ENCODE data around the gene LYG1.
A peak's percentile ranks its signal among the peaks of the same experiment; 100 is the strongest.
"Not testable (repeated sequence)": the region's sequence is repeated elsewhere in the genome, so short reads cannot be mapped to it uniquely, and the experiment has no call there.

Gene LYG1

GRCh38 chr2:99301097-99301496 is at the start of gene LYG1:
Gene LYG1, minus strand, starts transcription at chr2:99301197. Its CDS starts 5,527 bp downstream, at chr2:99295670.
- DNase-seq (ENCODE audit: low read depth); H3K4me3 ChIP-seq (ENCODE audit: low read depth, low read length): not testable (repeated sequence)

- no peak overlapping the region for H3K4me3 ChIP-seq (ENCODE audit: low read depth, low read length)
- no peak for TF ChIP-seq CTCF (IDR thresholded peaks at IDR 0.05; ENCODE audit: insufficient read depth, low read depth, low read length, missing control alignments)
- DNase-seq (ENCODE audit: low read depth): no peak
Observed at GRCh38 chr2:99350194-99350593, 49.2 kb upstream of the LYG1 start.

GRCh38 chr2:99348173-99348572 is 47.2 kb upstream of the LYG1 start:
- no peak overlapping the region for H3K4me3 ChIP-seq (ENCODE audit: low read depth, low read length)
- no peak for TF ChIP-seq CTCF (IDR thresholded peaks at IDR 0.05; ENCODE audit: insufficient read depth, low read depth, low read length, missing control alignments)
- DNase-seq (ENCODE audit: low read depth): peak; percentile 46

GRCh38 chr2:99346218-99346617 is 45.2 kb upstream of the LYG1 start:
- no peak overlapping the region for H3K4me3 ChIP-seq (ENCODE audit: low read depth, low read length)
- TF ChIP-seq CTCF (IDR thresholded peaks at IDR 0.05; ENCODE audit: insufficient read depth, low read depth, low read length, missing control alignments): no peak
- no peak for DNase-seq (ENCODE audit: low read depth)

GRCh38 chr2:99345446-99345845 is 44.4 kb upstream of the LYG1 start:
- not testable (repeated sequence) for DNase-seq (ENCODE audit: low read depth)

GRCh38 chr2:99342536-99342935 is 41.5 kb upstream of the LYG1 start:
- no peak overlapping the region for H3K4me3 ChIP-seq (ENCODE audit: low read depth, low read length)
- DNase-seq (ENCODE audit: low read depth): no peak
- no peak for TF ChIP-seq CTCF (IDR thresholded peaks at IDR 0.05; ENCODE audit: insufficient read depth, low read depth, low read length, missing control alignments)

More at GRCh38 chr2:99345446-99345845, 44.4 kb upstream of the LYG1 start:
- not testable (repeated sequence) for H3K4me3 ChIP-seq (ENCODE audit: low read depth, low read length)

GRCh38 chr2:99340669-99341236 is 39.8 kb upstream of the LYG1 start:
- TF ChIP-seq CTCF (IDR thresholded peaks at IDR 0.05; ENCODE audit: insufficient read depth, low read depth, low read length, missing control alignments): no peak
- no peak overlapping the region for H3K4me3 ChIP-seq (ENCODE audit: low read depth, low read length)
- DNase-seq (ENCODE audit: low read depth): no peak

- DNase-seq (ENCODE audit: low read depth): peak; percentile 59
- peak overlapping the region; percentile 93 for H3K4me3 ChIP-seq (ENCODE audit: low read depth, low read length)
- no peak for TF ChIP-seq CTCF (IDR thresholded peaks at IDR 0.05; ENCODE audit: insufficient read depth, low read depth, low read length, missing control alignments)
Observed at GRCh38 chr2:99338029-99338585, 37.1 kb upstream of the LYG1 start.
